Tibial nerve (tissue), 4 donors: ENCODE data around the gene AFF3.

Experiments used
- EP300 ChIP-seq, 2 donors: sonication (generic); formaldehyde crosslinking; IDR thresholded peaks; one replicate each; pipeline ENCODE4 v1.6.1; 2017; ENCODE audit warnings: antibody characterized with exemption in 2 of 2, mild to moderate bottlenecking in 1 of 2
- POLR2A ChIP-seq, 2 donors: fragments of 450-650 bp; IDR thresholded peaks; one replicate each; pipeline ENCODE4 v1.6.1; 2017; ENCODE audit warnings: antibody characterized with exemption in 2 of 2, mild to moderate bottlenecking in 2 of 2, moderate library complexity in 2 of 2
- TF ChIP-seq, protein P1 (sequence below), 5 experiments: fragments of 200-600 bp in 3 of 5; fragments of 450-650 bp in 2 of 5; sonication (generic) in 3 of 5; IDR thresholded peaks; one replicate each; pipeline ENCODE4 v1.5.1; 2016 to 2019; ENCODE audit warnings: antibody characterized with exemption in 5 of 5, mild to moderate bottlenecking in 3 of 5, moderate library complexity in 2 of 5

GRCh38 chr2:100182494-100183361, 40.3 kb upstream of the AFF3 start:
- TF ChIP-seq, protein P1, sequence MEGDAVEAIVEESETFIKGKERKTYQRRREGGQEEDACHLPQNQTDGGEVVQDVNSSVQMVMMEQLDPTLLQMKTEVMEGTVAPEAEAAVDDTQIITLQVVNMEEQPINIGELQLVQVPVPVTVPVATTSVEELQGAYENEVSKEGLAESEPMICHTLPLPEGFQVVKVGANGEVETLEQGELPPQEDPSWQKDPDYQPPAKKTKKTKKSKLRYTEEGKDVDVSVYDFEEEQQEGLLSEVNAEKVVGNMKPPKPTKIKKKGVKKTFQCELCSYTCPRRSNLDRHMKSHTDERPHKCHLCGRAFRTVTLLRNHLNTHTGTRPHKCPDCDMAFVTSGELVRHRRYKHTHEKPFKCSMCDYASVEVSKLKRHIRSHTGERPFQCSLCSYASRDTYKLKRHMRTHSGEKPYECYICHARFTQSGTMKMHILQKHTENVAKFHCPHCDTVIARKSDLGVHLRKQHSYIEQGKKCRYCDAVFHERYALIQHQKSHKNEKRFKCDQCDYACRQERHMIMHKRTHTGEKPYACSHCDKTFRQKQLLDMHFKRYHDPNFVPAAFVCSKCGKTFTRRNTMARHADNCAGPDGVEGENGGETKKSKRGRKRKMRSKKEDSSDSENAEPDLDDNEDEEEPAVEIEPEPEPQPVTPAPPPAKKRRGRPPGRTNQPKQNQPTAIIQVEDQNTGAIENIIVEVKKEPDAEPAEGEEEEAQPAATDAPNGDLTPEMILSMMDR (IDR thresholded peaks at IDR 0.05), result no peak
- no peak for TF ChIP-seq POLR2A (IDR thresholded peaks at IDR 0.05)
- TF ChIP-seq EP300 (IDR thresholded peaks at IDR 0.05), result no peak
